GM19328 (cell line): ENCODE data around the gene S100A8.
"Not testable (repeated sequence)": the region's sequence is repeated elsewhere in the genome, so short reads cannot be mapped to it uniquely, and the experiment has no call there.

Source experiments
- ATAC-seq: cut with Tn5 transposase; IDR thresholded peaks from one replicate; pipeline ENCODE4 v1.9.1; 2021; ENCODE audit warnings: mild to moderate bottlenecking, moderate library complexity; ENCODE audit not compliant: unreplicated experiment

S100A8 gene

GRCh38 chr1:153417136-153417888 lies 26.4 kb upstream of the S100A8 start:
- ATAC-seq = no peak

- no peak for ATAC-seq
These were observed 25.1 kb upstream of the S100A8 start, which contains the start of gene S100A7A for GRCh38 chr1:153415850-153416570. S100A7A (plus strand) TSS chr1:153416520; CDS start chr1:153418083, 1,563 bp downstream.

GRCh38 chr1:153413961-153414360 lies 23.1 kb upstream of the S100A8 start:
- ATAC-seq = not testable (repeated sequence)

GRCh38 chr1:153407274-153407673 lies 16.4 kb upstream of the S100A8 start:
- ATAC-seq = not testable (repeated sequence)

GRCh38 chr1:153405825-153406599 lies 15.1 kb upstream of the S100A8 start:
- not testable (repeated sequence) for ATAC-seq

GRCh38 chr1:153404768-153405167 lies 13.9 kb upstream of the S100A8 start:
- ATAC-seq = no peak

GRCh38 chr1:153404086-153404635 lies 13.3 kb upstream of the S100A8 start:
- no peak for ATAC-seq

- no peak for ATAC-seq
These were observed 12.7 kb upstream of the S100A8 start for GRCh38 chr1:153403421-153404085.

- ATAC-seq = no peak
These were observed 11.4 kb upstream of the S100A8 start for GRCh38 chr1:153402226-153402625.

- no peak for ATAC-seq
These were observed 10.6 kb upstream of the S100A8 start for GRCh38 chr1:153401461-153401860.

GRCh38 chr1:153400244-153400643 lies 9.4 kb upstream of the S100A8 start:
- ATAC-seq = no peak

- ATAC-seq = no peak
These were observed 8.7 kb upstream of the S100A8 start for GRCh38 chr1:153399401-153400055.

- ATAC-seq = no peak
These were observed 7.2 kb upstream of the S100A8 start for GRCh38 chr1:153397924-153398651.

- ATAC-seq = no peak
These were observed 6.4 kb upstream of the S100A8 start for GRCh38 chr1:153397051-153397923.

- no peak for ATAC-seq
These were observed 5.6 kb upstream of the S100A8 start for GRCh38 chr1:153396461-153396860.

- ATAC-seq = no peak
These were observed 4.9 kb upstream of the S100A8 start for GRCh38 chr1:153395776-153396175.

- ATAC-seq = no peak
These were observed 4.3 kb upstream of the S100A8 start for GRCh38 chr1:153395136-153395685.

- no peak for ATAC-seq
These were observed 3.5 kb upstream of the S100A8 start for GRCh38 chr1:153394391-153394790.
